Measurements from ENCODE around the gene MYLK2. TPM values are rescaled to one million over a fixed set of nuclear protein-coding genes. Genes with fewer than 3 reads are reported as not detected.
"Not testable (repeated sequence)": the region's sequence is repeated elsewhere in the genome, so short reads cannot be mapped to it uniquely, and the experiment has no call there.

MYLK2 gene
- total RNA-seq, 2 donors from 2014 or later, result 0.49 to 0.53 TPM

DNA sequence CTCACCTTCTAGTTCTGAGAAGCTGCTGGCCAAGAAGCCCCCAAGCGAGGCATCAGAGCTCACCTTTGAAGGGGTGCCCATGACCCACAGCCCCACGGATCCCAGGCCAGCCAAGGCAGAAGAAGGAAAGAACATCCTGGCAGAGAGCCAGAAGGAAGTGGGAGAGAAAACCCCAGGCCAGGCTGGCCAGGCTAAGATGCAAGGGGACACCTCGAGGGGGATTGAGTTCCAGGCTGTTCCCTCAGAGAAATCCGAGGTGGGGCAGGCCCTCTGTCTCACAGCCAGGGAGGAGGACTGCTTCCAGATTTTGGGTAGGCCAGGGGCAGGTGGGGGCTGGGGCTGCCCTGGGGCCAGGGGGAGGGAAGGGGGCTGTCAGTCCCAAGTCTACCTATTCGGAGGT is 2.3 kb downstream of the MYLK2 start:
- H3K9me3 Mint-ChIP-seq, result no peaks in the 10 kb centered on the region

GRCh38 chr20:31822421-31823330 is 3.5 kb downstream of the MYLK2 start:
- H3K27me3 Mint-ChIP-seq (ENCODE audit: low read depth), result no peaks in the 10 kb centered on the region
- ATAC-seq (replicated peaks in 1 of 2), result peak; percentile 78 to 81

More for the DNA sequence above, 2.3 kb downstream of the MYLK2 start:
- ATAC-seq (replicated peaks in 1 of 2), result no peak
- H3K27ac Mint-ChIP-seq, result no peak overlapping the region
- no peaks in the 10 kb centered on the region for H3K36me3 Mint-ChIP-seq (ENCODE audit: insufficient read depth in 2 of 2)
- H3K27me3 Mint-ChIP-seq (ENCODE audit: low read depth), result no peaks in the 10 kb centered on the region
- H3K4me1 Mint-ChIP-seq (ENCODE audit: low read depth), result no peaks in the 10 kb centered on the region
- DNase-seq, result no peak
- no peak overlapping the region for H3K4me3 Mint-ChIP-seq

GRCh38 chr20:31823360-31824124 is 4.4 kb downstream of the MYLK2 start:
- ATAC-seq (replicated peaks in 1 of 2) (no peak), DNase-seq (no peak)
- Mint-ChIP-seq H3K4me3 (no peak overlapping the region), H3K27me3 (ENCODE audit: low read depth) (no peaks in the 10 kb centered on the region), H3K36me3 (ENCODE audit: insufficient read depth in 2 of 2) (no peaks in the 10 kb centered on the region), H3K9me3 (no peaks in the 10 kb centered on the region), H3K4me1 (ENCODE audit: low read depth) (no peaks in the 10 kb centered on the region), H3K27ac (no peak overlapping the region)

More at GRCh38 chr20:31822421-31823330, 3.5 kb downstream of the MYLK2 start:
- no peaks in the 10 kb centered on the region for H3K36me3 Mint-ChIP-seq (ENCODE audit: insufficient read depth in 2 of 2)
- DNase-seq, result peak; percentile 72 to 80
- peak overlapping the region; percentile 9 to 58 for H3K4me3 Mint-ChIP-seq
- H3K4me1 Mint-ChIP-seq (ENCODE audit: low read depth), result no peaks in the 10 kb centered on the region
- H3K9me3 Mint-ChIP-seq, result no peaks in the 10 kb centered on the region
- H3K27ac Mint-ChIP-seq, result no peak overlapping the region

DNA sequence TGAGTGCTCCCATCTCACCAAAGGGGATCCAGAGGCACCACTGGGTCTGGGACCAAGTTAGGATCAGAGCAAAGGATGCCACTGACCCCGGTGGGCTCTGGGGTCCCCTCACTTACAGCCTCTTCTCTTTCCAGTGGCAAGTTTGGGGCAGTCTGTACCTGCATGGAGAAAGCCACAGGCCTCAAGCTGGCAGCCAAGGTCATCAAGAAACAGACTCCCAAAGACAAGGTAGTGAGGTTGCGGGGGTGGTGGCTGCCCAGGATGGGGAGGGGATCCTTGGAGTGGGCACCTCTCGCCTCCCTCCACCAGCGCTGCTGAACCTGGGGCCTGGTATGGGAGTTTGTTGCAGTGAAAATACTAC is 4.9 kb downstream of the MYLK2 start:
- Mint-ChIP-seq H3K4me3 (no peak overlapping the region), H3K27me3 (ENCODE audit: low read depth) (no peaks in the 10 kb centered on the region), H3K9me3 (no peaks in the 10 kb centered on the region), H3K36me3 (ENCODE audit: insufficient read depth in 2 of 2) (no peaks in the 10 kb centered on the region), H3K4me1 (ENCODE audit: low read depth) (no peaks in the 10 kb centered on the region), H3K27ac (no peak overlapping the region)
- no peak for ATAC-seq (replicated peaks in 1 of 2)
- DNase-seq, result no peak

DNA sequence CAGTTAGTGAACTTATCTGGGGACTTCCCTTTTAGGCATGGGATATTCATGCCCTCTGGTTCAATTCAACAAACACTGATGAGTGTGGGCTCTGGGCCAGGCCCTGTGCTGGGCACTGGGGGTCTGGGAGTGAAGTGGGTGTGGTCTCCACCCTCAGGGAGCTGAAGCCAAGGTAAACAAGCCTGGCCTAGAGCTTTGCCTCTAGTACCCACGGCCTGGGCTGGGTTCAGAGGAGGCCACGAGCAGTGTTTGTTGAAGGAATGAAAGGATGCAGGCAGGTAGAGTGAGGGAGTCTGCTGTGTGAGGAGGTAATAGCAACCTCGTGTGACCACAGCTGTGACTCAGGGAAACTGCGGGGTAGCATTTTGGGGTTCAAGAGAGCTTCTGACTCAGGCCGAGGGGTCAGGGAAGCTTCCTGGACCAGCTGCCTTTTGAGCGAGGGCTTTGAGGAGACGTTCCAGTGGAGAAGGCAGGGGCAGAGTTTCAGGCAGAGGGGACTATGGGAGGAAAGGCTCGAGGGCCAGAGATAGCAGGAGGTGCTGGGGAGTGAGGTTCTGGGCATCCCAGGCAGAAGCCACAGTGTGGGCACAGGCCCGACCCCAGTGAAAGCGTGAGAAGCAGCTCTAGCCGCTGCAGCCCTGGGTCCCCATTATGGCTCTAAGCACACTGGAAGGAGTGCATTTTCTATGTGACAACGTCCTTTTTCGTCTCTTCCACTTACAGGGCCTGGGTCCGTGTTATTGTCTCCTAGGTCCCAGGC is 5.6 kb downstream of the MYLK2 start:
- Mint-ChIP-seq H3K36me3 (ENCODE audit: insufficient read depth in 2 of 2) (no peaks in the 10 kb centered on the region), H3K27ac (no peak overlapping the region), H3K9me3 (no peaks in the 10 kb centered on the region), H3K4me1 (ENCODE audit: low read depth) (no peaks in the 10 kb centered on the region), H3K4me3 (no peak overlapping the region), H3K27me3 (ENCODE audit: low read depth) (no peaks in the 10 kb centered on the region)
- no peak for ATAC-seq (replicated peaks in 1 of 2)
- no peak for DNase-seq

- no peak for DNase-seq
- Mint-ChIP-seq H3K27me3 (ENCODE audit: low read depth) (no peaks in the 10 kb centered on the region), H3K4me3 (no peak overlapping the region), H3K36me3 (ENCODE audit: insufficient read depth in 2 of 2) (no peaks in the 10 kb centered on the region), H3K9me3 (no peaks in the 10 kb centered on the region), H3K27ac (no peak overlapping the region), H3K4me1 (ENCODE audit: low read depth) (no peaks in the 10 kb centered on the region)
- no peak for ATAC-seq (replicated peaks in 1 of 2)
Measured at GRCh38 chr20:31826074-31826473, 6.9 kb downstream of the MYLK2 start.

- H3K4me1 Mint-ChIP-seq (ENCODE audit: low read depth), result no peaks in the 10 kb centered on the region
- H3K4me3 Mint-ChIP-seq, result no peak overlapping the region
- no peaks in the 10 kb centered on the region for H3K36me3 Mint-ChIP-seq (ENCODE audit: insufficient read depth in 2 of 2)
- H3K27ac Mint-ChIP-seq, result no peak overlapping the region
- no peaks in the 10 kb centered on the region for H3K9me3 Mint-ChIP-seq
- DNase-seq (no peak), ATAC-seq (replicated peaks in 1 of 2) (no peak)
- H3K27me3 Mint-ChIP-seq (ENCODE audit: low read depth), result no peaks in the 10 kb centered on the region
Measured at GRCh38 chr20:31827059-31827458, 7.9 kb downstream of the MYLK2 start.

- DNase-seq; H3K27me3 Mint-ChIP-seq (ENCODE audit: low read depth); H3K9me3 Mint-ChIP-seq; ATAC-seq (replicated peaks in 1 of 2); H3K27ac Mint-ChIP-seq; H3K4me1 Mint-ChIP-seq (ENCODE audit: low read depth); H3K4me3 Mint-ChIP-seq; H3K36me3 Mint-ChIP-seq (ENCODE audit: insufficient read depth in 2 of 2): not testable (repeated sequence)
Measured at GRCh38 chr20:31828016-31828415, 8.9 kb downstream of the MYLK2 start.

GRCh38 chr20:31829731-31830130 is 10.6 kb downstream of the MYLK2 start:
- DNase-seq, result no peak
- no peaks in the 10 kb centered on the region for H3K27me3 Mint-ChIP-seq (ENCODE audit: low read depth)
- no peak overlapping the region for H3K27ac Mint-ChIP-seq
- H3K4me1 Mint-ChIP-seq (ENCODE audit: low read depth), result no peaks in the 10 kb centered on the region
- no peaks in the 10 kb centered on the region for H3K36me3 Mint-ChIP-seq (ENCODE audit: insufficient read depth in 2 of 2)
- no peaks in the 10 kb centered on the region for H3K9me3 Mint-ChIP-seq
- H3K4me3 Mint-ChIP-seq, result no peak overlapping the region
- ATAC-seq (replicated peaks in 1 of 2), result no peak

DNA sequence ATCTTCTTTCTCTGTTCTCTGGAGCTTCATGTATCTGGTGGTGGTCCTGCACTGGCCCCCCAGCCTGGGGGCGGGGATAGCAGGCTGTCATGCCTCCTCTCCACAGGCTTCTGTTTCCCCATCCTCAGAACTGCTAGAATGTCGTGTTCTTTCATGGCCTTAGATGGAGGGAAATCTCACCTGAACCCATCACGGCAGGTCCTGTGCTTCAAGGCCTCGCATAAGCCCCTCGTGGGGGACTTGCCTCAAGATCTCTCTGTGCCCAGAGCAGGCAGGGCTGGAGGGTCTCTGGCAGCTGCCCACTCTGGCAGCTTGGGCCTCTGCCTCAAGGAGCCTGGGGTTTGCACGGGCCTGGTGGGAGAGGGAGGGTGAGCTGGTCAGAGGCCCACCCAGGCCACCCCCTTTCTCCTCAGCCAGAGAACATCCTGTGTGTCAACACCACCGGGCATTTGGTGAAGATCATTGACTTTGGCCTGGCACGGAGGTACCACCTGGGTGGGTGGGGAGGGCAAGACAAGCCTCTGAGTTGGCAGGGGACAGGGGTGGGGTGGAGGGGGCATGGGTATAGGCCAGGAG is 11.3 kb downstream of the MYLK2 start:
- no peaks in the 10 kb centered on the region for H3K36me3 Mint-ChIP-seq (ENCODE audit: insufficient read depth in 2 of 2)
- DNase-seq, result no peak
- no peaks in the 10 kb centered on the region for H3K9me3 Mint-ChIP-seq
- H3K4me3 Mint-ChIP-seq, result no peak overlapping the region
- no peaks in the 10 kb centered on the region for H3K4me1 Mint-ChIP-seq (ENCODE audit: low read depth)
- ATAC-seq (replicated peaks in 1 of 2), result no peak
- no peaks in the 10 kb centered on the region for H3K27me3 Mint-ChIP-seq (ENCODE audit: low read depth)
- H3K27ac Mint-ChIP-seq, result no peak overlapping the region

GRCh38 chr20:31831211-31831610 is 12.1 kb downstream of the MYLK2 start:
- no peak overlapping the region for H3K27ac Mint-ChIP-seq
- no peaks in the 10 kb centered on the region for H3K27me3 Mint-ChIP-seq (ENCODE audit: low read depth)
- peaks cover 4% of the 10 kb centered on the region for H3K4me1 Mint-ChIP-seq (ENCODE audit: low read depth)
- no peaks in the 10 kb centered on the region for H3K36me3 Mint-ChIP-seq (ENCODE audit: insufficient read depth in 2 of 2)
- DNase-seq (no peak), ATAC-seq (replicated peaks in 1 of 2) (no peak)
- H3K9me3 Mint-ChIP-seq, result no peaks in the 10 kb centered on the region
- H3K4me3 Mint-ChIP-seq, result no peak overlapping the region

DNA sequence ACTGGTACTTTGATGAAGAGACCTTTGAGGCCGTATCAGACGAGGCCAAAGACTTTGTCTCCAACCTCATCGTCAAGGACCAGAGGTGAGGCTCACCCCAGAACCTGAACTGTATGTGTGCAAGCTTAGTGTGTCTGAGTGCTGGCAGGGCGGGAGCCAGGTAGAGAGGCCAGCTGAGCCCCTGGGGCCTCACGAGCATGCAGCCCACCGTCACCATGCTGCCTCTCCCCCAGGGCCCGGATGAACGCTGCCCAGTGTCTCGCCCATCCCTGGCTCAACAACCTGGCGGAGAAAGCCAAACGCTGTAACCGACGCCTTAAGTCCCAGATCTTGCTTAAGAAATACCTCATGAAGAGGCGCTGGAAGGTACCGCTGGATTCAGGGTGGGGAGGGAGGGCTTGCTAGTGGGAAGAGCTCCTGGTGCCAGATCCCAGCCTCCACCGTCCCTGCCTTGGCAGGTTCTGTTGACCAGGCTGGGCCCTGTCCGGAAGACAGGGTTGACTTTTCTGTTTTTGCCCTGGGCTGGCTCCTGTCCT is 12.7 kb downstream of the MYLK2 start:
- Mint-ChIP-seq H3K36me3 (ENCODE audit: insufficient read depth in 2 of 2) (no peaks in the 10 kb centered on the region), H3K27me3 (ENCODE audit: low read depth) (no peaks in the 10 kb centered on the region), H3K27ac (no peak overlapping the region), H3K9me3 (no peaks in the 10 kb centered on the region), H3K4me1 (ENCODE audit: low read depth) (peaks cover 7% of the 10 kb centered on the region), H3K4me3 (no peak overlapping the region)
- DNase-seq (no peak), ATAC-seq (replicated peaks in 1 of 2) (no peak)

Data from activated T-cell treated with anti-CD3 and anti-CD28 coated beads, Interleukin-2, amount 50 U/mL, for 72 hours (primary cell).